WI38 (cell line): ENCODE results near the gene C11orf91.

Experiments used
- H3K4me3 ChIP-seq: 2 replicates; pipeline ENCODE4 v1.5.1; 2011; ENCODE audit warnings: low read depth, mild to moderate bottlenecking, control low read depth, low read length
- TF ChIP-seq, protein P1 (sequence below): IDR thresholded peaks from 2 replicates; pipeline ENCODE4 v1.5.1; 2012; ENCODE audit warnings: low read depth, mild to moderate bottlenecking, control low read depth, low read length

C11orf91 gene

DNA sequence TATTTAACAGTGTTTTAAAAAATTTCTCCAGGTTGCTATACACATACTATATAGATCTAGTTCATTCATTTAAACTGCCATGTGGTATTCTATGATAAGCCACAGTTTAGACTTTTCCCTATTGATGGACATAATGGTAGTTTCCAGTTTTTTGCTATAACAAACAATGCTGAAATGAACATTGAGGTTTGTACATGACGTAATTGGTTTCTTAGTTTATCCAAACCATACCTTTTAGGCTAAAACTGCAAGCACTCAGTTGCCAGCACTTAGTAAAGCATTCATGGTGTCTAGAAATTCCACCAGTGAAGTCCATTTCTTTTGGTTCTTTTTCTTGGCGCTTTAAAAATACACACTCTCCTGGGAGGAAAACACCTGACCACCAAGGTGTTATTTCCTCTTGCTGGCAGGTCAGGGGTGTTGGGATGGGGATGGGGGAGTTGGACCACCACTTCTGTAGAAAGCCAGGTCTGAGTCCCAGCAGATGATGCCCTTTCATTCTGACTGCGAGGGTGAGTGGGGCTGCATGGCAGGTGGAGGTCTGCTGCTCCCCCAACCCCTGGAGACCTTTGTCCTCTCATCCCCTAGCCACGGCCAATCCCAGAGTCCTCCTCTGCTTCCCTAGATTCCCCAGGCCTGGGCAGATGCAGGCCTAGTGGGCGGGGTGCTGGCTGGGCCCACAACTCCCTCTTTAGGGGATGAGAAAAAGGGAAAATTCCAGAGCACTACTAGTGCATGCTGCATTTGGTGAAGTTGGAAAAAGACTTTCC lies 41.1 kb downstream of the C11orf91 start:
- TF ChIP-seq, protein P1, sequence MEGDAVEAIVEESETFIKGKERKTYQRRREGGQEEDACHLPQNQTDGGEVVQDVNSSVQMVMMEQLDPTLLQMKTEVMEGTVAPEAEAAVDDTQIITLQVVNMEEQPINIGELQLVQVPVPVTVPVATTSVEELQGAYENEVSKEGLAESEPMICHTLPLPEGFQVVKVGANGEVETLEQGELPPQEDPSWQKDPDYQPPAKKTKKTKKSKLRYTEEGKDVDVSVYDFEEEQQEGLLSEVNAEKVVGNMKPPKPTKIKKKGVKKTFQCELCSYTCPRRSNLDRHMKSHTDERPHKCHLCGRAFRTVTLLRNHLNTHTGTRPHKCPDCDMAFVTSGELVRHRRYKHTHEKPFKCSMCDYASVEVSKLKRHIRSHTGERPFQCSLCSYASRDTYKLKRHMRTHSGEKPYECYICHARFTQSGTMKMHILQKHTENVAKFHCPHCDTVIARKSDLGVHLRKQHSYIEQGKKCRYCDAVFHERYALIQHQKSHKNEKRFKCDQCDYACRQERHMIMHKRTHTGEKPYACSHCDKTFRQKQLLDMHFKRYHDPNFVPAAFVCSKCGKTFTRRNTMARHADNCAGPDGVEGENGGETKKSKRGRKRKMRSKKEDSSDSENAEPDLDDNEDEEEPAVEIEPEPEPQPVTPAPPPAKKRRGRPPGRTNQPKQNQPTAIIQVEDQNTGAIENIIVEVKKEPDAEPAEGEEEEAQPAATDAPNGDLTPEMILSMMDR: no peak
- H3K4me3 ChIP-seq: no peak overlapping the region

DNA sequence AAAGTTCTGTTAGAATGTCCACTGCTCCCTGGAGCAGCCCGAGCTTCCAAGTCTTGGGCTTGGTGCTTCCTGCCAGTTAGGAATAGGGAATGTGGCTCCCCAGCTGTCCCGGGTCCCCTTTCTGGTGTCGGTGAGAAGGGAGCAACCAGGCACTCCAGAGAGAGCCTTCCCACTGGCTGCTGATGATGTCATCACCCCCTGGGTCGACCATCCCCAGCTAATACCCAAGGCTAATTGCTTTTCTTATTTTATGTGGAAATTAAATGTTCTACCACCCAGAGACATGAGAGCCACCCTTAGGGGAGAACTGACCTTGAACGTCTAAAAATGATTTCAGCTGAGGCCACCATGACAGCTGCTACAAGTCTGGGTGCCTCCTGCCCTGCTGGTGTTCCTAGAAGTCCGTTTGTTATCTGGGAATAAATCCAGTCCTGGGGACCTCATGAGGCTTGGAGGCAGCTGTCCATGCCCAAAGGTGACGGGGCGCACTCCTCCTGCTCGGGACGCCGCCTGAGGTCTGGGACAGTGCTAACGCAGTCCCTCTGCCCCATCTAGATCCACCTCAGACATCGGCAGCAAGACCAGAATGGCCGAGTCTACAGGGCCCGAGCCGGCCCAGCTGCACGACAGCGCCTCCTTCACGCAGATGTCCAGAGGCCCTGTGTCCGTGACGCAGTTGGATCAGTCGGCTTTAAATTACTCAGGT lies 42.3 kb downstream of the C11orf91 start:
- TF ChIP-seq, protein P1: no peak

DNA sequence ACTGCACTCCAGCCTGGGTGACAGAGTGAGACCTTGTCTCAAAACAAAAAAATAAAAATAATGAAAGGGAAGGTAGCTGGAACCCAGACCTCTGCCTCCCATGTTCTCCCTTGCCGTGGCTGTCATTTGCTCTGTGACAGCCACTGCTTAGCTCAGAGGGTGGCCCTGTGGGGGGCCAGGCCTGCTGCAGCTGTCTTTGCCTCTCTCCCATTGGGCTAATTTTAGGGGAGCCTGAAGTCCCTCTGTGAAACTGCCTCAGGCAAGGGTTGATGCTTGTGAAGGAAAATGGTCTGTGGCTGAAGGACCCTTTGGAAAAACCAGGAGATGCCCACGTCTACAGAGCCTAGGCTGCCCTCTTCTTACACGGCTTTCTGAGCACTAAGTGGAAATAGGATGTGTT lies 42.9 kb downstream of the C11orf91 start:
- TF ChIP-seq, protein P1: no peak
- H3K4me3 ChIP-seq: no peak overlapping the region

More for the DNA sequence above, 42.3 kb downstream of the C11orf91 start:
- H3K4me3 ChIP-seq: no peak overlapping the region

DNA sequence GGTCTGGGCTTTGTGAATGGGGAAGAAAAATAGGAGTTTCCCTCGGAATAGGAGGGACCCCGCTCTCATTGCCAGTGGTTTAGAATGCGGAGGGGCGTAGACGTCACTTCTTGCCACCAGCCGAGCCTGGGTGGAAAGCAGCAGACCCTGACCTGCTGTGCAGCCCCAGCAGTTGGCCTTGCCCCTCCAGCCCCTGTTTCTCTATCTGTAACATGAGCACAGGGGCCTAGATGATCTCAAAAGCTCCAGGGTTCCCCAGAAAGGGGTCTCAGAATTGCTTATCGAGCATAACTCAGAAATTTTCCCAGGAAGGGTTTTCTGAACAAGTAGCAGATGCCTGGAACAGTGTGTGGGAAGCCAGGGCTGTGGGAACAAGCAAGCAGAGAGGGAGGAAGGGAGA lies 43.9 kb downstream of the C11orf91 start:
- TF ChIP-seq, protein P1: no peak

DNA sequence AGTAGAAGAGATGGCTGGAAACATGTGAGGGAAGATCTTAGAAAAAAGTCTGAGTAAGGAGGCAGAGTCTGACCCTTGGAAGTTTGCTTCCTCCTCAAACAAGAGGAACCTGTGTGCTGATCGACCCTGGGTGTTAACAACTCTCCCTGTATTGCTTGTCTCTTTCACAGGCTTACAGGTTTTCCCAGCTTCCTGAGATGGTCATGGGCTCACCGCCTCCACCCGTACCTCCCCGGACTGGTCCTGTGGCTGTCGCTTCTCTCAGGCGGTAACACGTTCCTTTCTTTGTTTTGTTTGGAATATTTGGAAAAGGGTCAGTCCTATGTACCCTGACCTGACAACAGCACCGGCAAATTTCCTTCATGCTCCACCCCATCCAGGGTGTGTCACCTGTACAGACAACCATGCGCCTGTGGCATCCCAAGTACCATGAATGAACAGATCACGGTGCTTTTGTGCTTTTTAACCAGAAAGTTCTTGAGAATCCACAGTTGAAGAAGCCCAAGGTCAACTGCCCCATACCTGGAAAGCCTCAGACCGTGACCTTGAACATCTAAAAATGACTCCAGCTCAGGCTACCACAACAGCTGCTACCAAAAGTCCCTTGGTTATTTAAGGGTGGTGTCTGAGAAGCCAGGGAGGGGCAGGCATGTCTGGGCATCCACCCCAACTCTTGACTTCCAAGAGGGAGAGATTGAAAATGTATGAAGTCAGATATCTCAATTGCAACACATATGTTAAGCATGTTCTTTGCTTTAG lies 44.6 kb downstream of the C11orf91 start:
- TF ChIP-seq, protein P1: no peak
- H3K4me3 ChIP-seq: no peak overlapping the region

More for the DNA sequence above, 43.9 kb downstream of the C11orf91 start:
- H3K4me3 ChIP-seq: no peak overlapping the region

DNA sequence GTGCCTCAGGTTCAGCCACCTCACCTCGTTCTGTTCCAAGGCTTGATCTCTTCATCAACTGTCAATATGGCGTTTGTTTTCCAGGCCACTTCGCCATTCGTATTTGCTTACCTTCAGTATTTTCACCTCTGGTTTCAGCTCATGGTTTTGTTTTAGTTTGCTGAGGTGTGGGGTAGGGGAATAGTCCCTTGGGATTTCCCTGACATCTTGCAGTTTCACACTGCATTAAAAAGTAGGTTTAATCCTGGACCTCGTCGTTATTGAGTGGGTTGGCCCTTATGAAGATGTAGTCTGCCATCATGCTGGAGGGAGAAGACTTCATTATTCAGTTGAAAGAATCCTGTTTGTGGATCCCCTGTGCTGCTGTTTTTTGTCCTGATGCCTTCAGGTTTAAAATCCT lies 46.0 kb downstream of the C11orf91 start:
- TF ChIP-seq, protein P1: no peak
- H3K4me3 ChIP-seq: no peak overlapping the region

DNA sequence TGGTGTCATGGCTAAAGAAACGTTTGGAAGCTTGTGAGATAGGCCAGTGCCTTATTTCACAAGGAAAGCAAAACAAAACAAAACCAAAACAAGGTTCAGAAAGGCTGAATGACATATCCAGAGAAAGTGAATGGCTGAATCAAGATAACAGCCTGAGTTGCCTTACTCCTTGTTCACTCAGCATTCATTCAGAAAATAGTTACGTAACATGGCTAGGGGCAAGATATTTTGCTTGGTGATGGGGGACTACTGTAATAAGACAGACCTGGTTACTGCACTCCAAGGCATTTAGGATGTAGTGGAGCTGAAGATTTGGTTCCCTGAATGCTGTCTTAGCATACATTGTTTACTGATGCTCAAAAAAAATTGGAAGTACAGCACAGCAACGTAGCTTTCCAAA lies 47.7 kb downstream of the C11orf91 start:
- H3K4me3 ChIP-seq: no peak overlapping the region
- TF ChIP-seq, protein P1: no peak
